ENCODE results near the gene NUP98. TPM values are rescaled to one million over a fixed set of nuclear protein-coding genes. Genes with fewer than 3 reads are reported as not detected.

The NUP98 gene
- total RNA-seq, 1 experiment from 2014 or later, result 59.7 TPM

- no peak for TF ChIP-seq CTCF (conservative IDR thresholded peaks at IDR 0.05)
- TF ChIP-seq EZH2 (IDR thresholded peaks at IDR 0.05; ENCODE audit: low read depth), result no peak
- H3K27ac ChIP-seq, result no peak overlapping the region
- no peaks in the 10 kb centered on the region for H3K79me2 ChIP-seq (ENCODE audit: low read depth)
- no peaks in the 10 kb centered on the region for H3F3A ChIP-seq (ENCODE audit: insufficient read depth, low read depth)
- H3K9me3 ChIP-seq (ENCODE audit: insufficient read depth, low read depth), result no peaks in the 10 kb centered on the region
- no TSS peak for BruUV-seq (replicated peaks)
- no peaks in the 10 kb centered on the region for H3K9me2 ChIP-seq (ENCODE audit: insufficient read depth)
- DNase-seq, result no peak
- intact Hi-C loops (cut with micrococcal nuclease; ENCODE audit: unreplicated experiment), result no loop called here
- H2AFZ ChIP-seq, result no peak overlapping the region
- CTCF ChIA-PET, result no interaction called here
- H3K27me3 ChIP-seq (ENCODE audit: insufficient read depth, low read depth), result no peaks in the 10 kb centered on the region
- H3K4me3 ChIP-seq, result no peak overlapping the region
- H3K4me2 ChIP-seq, result no peak overlapping the region
- H3K4me1 ChIP-seq (replicated peaks; ENCODE audit: insufficient read depth), result no peaks in the 10 kb centered on the region
- no peaks in the 10 kb centered on the region for H3K36me3 ChIP-seq (ENCODE audit: low read depth)
- no peaks in the 10 kb centered on the region for H4K20me1 ChIP-seq (ENCODE audit: insufficient read depth)
- POLR2A ChIA-PET (ENCODE audit: unreplicated experiment), result no interaction called here
Measured at GRCh38 chr11:3662856-3663255, 134.5 kb downstream of the NUP98 start.

DNA sequence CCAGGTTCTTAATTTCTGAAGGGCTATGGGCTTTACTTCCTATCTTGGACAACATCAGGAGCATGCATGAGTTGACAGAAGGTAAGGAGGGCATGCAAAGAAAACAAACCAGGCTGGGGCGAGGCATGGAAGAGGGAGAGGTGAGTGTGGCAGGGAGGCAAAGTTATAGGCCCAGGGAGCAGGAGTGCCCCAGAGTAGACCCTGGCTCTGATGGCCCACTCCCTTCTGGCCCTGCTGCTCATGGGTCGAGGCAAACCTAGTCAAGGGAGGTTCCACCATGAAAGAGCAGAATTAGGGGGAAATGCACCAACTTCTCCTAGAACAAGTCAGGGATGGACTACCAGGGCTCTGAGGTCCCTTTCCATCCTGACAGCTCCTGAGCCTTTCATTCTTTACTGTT lies 136.4 kb downstream of the NUP98 start:
- DNase-seq, result no peak
- no TSS peak for BruUV-seq (replicated peaks)
- intact Hi-C loops (cut with micrococcal nuclease; ENCODE audit: unreplicated experiment), result no loop called here
- Histone ChIP-seq H3K27ac (no peak overlapping the region), H4K20me1 (ENCODE audit: insufficient read depth) (no peaks in the 10 kb centered on the region), H3K9me2 (ENCODE audit: insufficient read depth) (no peaks in the 10 kb centered on the region), H3K4me3 (no peak overlapping the region), H3K79me2 (ENCODE audit: low read depth) (no peaks in the 10 kb centered on the region), H3K4me1 (replicated peaks; ENCODE audit: insufficient read depth) (no peaks in the 10 kb centered on the region), H3K27me3 (ENCODE audit: insufficient read depth, low read depth) (no peaks in the 10 kb centered on the region), H3K4me2 (no peak overlapping the region), H3K9me3 (ENCODE audit: insufficient read depth, low read depth) (no peaks in the 10 kb centered on the region), H2AFZ (no peak overlapping the region), H3K36me3 (ENCODE audit: low read depth) (no peaks in the 10 kb centered on the region), H3F3A (ENCODE audit: insufficient read depth, low read depth) (no peaks in the 10 kb centered on the region)
- TF ChIP-seq EZH2 (IDR thresholded peaks at IDR 0.05; ENCODE audit: low read depth) (no peak), CTCF (conservative IDR thresholded peaks at IDR 0.05) (no peak)
- CTCF ChIA-PET, result no interaction called here
- POLR2A ChIA-PET (ENCODE audit: unreplicated experiment), result no interaction called here

GRCh38 chr11:3659595-3660515 lies 137.5 kb downstream of the NUP98 start:
- ChIA-PET CTCF (no interaction called here), POLR2A (ENCODE audit: unreplicated experiment) (no interaction called here)
- H3K9me2 ChIP-seq (ENCODE audit: insufficient read depth), result no peaks in the 10 kb centered on the region
- H3K27me3 ChIP-seq (ENCODE audit: insufficient read depth, low read depth), result 0 out of 2 replicates have a peak, but pooled peaks cover 4% of the 10 kb centered on the region
- no peaks in the 10 kb centered on the region for H3K4me1 ChIP-seq (replicated peaks; ENCODE audit: insufficient read depth)
- no peak overlapping the region for H3K4me3 ChIP-seq
- H3K36me3 ChIP-seq (ENCODE audit: low read depth), result no peaks in the 10 kb centered on the region
- intact Hi-C loops (cut with micrococcal nuclease; ENCODE audit: unreplicated experiment), result no loop called here
- no peak overlapping the region for H2AFZ ChIP-seq
- H3K4me2 ChIP-seq, result no peak overlapping the region
- BruUV-seq (replicated peaks), result no TSS peak
- DNase-seq, result no peak
- H3K27ac ChIP-seq, result no peak overlapping the region
- H3K79me2 ChIP-seq (ENCODE audit: low read depth), result no peaks in the 10 kb centered on the region
- no peaks in the 10 kb centered on the region for H3K9me3 ChIP-seq (ENCODE audit: insufficient read depth, low read depth)
- TF ChIP-seq EZH2 (IDR thresholded peaks at IDR 0.05; ENCODE audit: low read depth) (no peak), CTCF (conservative IDR thresholded peaks at IDR 0.05) (no peak)
- no peaks in the 10 kb centered on the region for H4K20me1 ChIP-seq (ENCODE audit: insufficient read depth)
- H3F3A ChIP-seq (ENCODE audit: insufficient read depth, low read depth), result no peaks in the 10 kb centered on the region
